Amygdala (tissue), 56 donors: ENCODE results near the gene DDA1.
"Not testable (repeated sequence)": the region's sequence is repeated elsewhere in the genome, so short reads cannot be mapped to it uniquely, and the experiment has no call there.

ENCODE experiments used
- DNase-seq, 56 donors: peaks; one replicate each; lab custom pipeline; 2025; lab: John Stamatoyannopoulos, UW

DDA1 gene

GRCh38 chr19:17286263-17286662, 23.1 kb upstream of the DDA1 start:
- DNase-seq, result no peak

- no peak for DNase-seq
Measured at GRCh38 chr19:17286752-17287151, 22.6 kb upstream of the DDA1 start.

- peak in 19 of 56 donors; percentile 0 to 47 (median 21) for DNase-seq
Measured at GRCh38 chr19:17289489-17289888, 19.9 kb upstream of the DDA1 start.

- peak in 28 of 56 donors; percentile 2 to 56 (median 22) for DNase-seq
Measured at GRCh38 chr19:17292301-17293074, 16.9 kb upstream of the DDA1 start.

- no peak for DNase-seq
Measured at GRCh38 chr19:17293605-17294004, 15.8 kb upstream of the DDA1 start.

- DNase-seq, result peak in 1 of 56 donors; percentile 31
Measured at GRCh38 chr19:17294051-17294891, 15.1 kb upstream of the DDA1 start.

- DNase-seq, result not testable (repeated sequence)
Measured at GRCh38 chr19:17295551-17295950, 13.8 kb upstream of the DDA1 start.

GRCh38 chr19:17296273-17296672, 13.1 kb upstream of the DDA1 start:
- DNase-seq, result no peak

- no peak for DNase-seq
Measured at GRCh38 chr19:17296976-17297375, 12.4 kb upstream of the DDA1 start.

GRCh38 chr19:17300992-17301619, 8.3 kb upstream of the DDA1 start:
- no peak for DNase-seq

GRCh38 chr19:17302391-17303166, 6.8 kb upstream of the DDA1 start:
- peak in 27 of 56 donors; percentile 9 to 52 (median 29) for DNase-seq

GRCh38 chr19:17303167-17303939, 6.0 kb upstream of the DDA1 start, which contains the start of gene ABHD8:
ABHD8 (minus strand) TSS chr19:17303425; CDS start chr19:17301616, 1,809 bp downstream.
- DNase-seq, result peak in 55 of 56 donors; percentile 13 to 96 (median 86)

GRCh38 chr19:17303940-17304267, 5.5 kb upstream of the DDA1 start:
- DNase-seq, result peak in 1 of 56 donors; percentile 3

- peak in 1 of 56 donors; percentile 19 for DNase-seq
Measured at GRCh38 chr19:17304386-17305215, 4.8 kb upstream of the DDA1 start.

GRCh38 chr19:17305216-17305516, 4.2 kb upstream of the DDA1 start:
- no peak for DNase-seq

GRCh38 chr19:17305517-17306284, 3.7 kb upstream of the DDA1 start, which contains the start of gene MRPL34:
MRPL34 (plus strand) TSS chr19:17305872; CDS start chr19:17305893, 21 bp downstream.
- DNase-seq, result peak; percentile 60 to 100 (median 94)

- DNase-seq, result peak in 1 of 56 donors; percentile 32
Measured at GRCh38 chr19:17306285-17306714, 3.1 kb upstream of the DDA1 start.

- no peak for DNase-seq
Measured at GRCh38 chr19:17307876-17308377, 1.4 kb upstream of the DDA1 start.
